HepG2 (cell line): Measurements from ENCODE around the gene BLOC1S1. TPM values are rescaled to one million over a fixed set of nuclear protein-coding genes. Genes with fewer than 3 reads are reported as not detected.

Source experiments
- ATF7 ChIP-seq, 2 experiments: fragments of 450-650 bp in 1 of 2; sonication (generic) in 1 of 2; formaldehyde crosslinking in 1 of 2; IDR thresholded peaks; 2 replicates each; pipeline versions ENCODE4 v1.4.0 to v1.6.1; 2016 to 2020; ENCODE audit warnings: antibody characterized with exemption in 1 of 2, mild to moderate bottlenecking in 1 of 2, missing genetic modification reagents in 1 of 2
- ATF7-NPFF ChIP-seq: sonication (generic); formaldehyde crosslinking; IDR thresholded peaks from 2 replicates; pipeline ENCODE4 v1.8.1; 2023; ENCODE audit warnings: mild to moderate bottlenecking, low read depth, missing genetic modification reagents, moderate library complexity
- CSRNP1 ChIP-seq: sonication (generic); formaldehyde crosslinking; IDR thresholded peaks from 2 replicates; pipeline ENCODE4 v1.8.1; 2023; ENCODE audit warnings: mild to moderate bottlenecking, missing genetic modification reagents
- HNRNPK ChIP-seq: fragments of 200-400 bp; formaldehyde crosslinking; IDR thresholded peaks from 2 replicates; pipeline ENCODE4 v1.6.1; 2018; ENCODE audit warnings: low read length, low read depth, moderate library complexity, mild to moderate bottlenecking; ENCODE audit not compliant: poor library complexity, severe bottlenecking
- KDM3A ChIP-seq: IDR thresholded peaks from 2 replicates; pipeline ENCODE4 v1.6.1; 2018; ENCODE audit warnings: low read depth, missing compliant biosample characterization
- KDM6A ChIP-seq: IDR thresholded peaks from 2 replicates; pipeline ENCODE4 v1.6.1; 2016; ENCODE audit warnings: low read depth
- PRDM10 ChIP-seq: sonication (generic); formaldehyde crosslinking; IDR thresholded peaks from 2 replicates; pipeline ENCODE4 v1.4.0; 2020; ENCODE audit warnings: low read depth, missing genetic modification reagents
- PRPF4 ChIP-seq: fragments of 200-400 bp; formaldehyde crosslinking; IDR thresholded peaks from 2 replicates; pipeline ENCODE4 v1.6.1; 2016; ENCODE audit warnings: low read length, low read depth; ENCODE audit not compliant: poor library complexity, severe bottlenecking
- SOX13 ChIP-seq, 3 experiments: fragments of 450-650 bp in 1 of 3; sonication (generic) in 1 of 3; formaldehyde crosslinking in 1 of 3; IDR thresholded peaks in 2 of 3; conservative IDR thresholded peaks in 1 of 3; 2 replicates each; pipeline versions ENCODE4 v1.5.0 to v1.6.1; 2016 to 2020; ENCODE audit warnings: antibody characterized with exemption in 1 of 3, mild to moderate bottlenecking in 1 of 3, missing compliant biosample characterization in 1 of 3, missing genetic modification reagents in 1 of 3, moderate library complexity in 1 of 3
- TRIM24 ChIP-seq: sonication (generic); formaldehyde crosslinking; IDR thresholded peaks from 2 replicates; pipeline ENCODE4 v1.8.0; 2022; ENCODE audit warnings: mild to moderate bottlenecking, missing genetic modification reagents
- ZBTB10 ChIP-seq: sonication (generic); formaldehyde crosslinking; IDR thresholded peaks from 2 replicates; pipeline ENCODE4 v1.4.0; 2020; ENCODE audit warnings: missing genetic modification reagents, borderline replicate concordance
- ZNF44 ChIP-seq: sonication (generic); formaldehyde crosslinking; IDR thresholded peaks from 2 replicates; pipeline ENCODE4 v1.5.1; 2020; ENCODE audit warnings: mild to moderate bottlenecking, missing genetic modification reagents
- ZNF468 ChIP-seq: sonication (generic); formaldehyde crosslinking; IDR thresholded peaks from 2 replicates; pipeline ENCODE4 v1.8.0; 2022; ENCODE audit warnings: mild to moderate bottlenecking, moderate library complexity, missing genetic modification reagents
- ZNF770 ChIP-seq: sonication (generic); formaldehyde crosslinking; IDR thresholded peaks from 2 replicates; pipeline ENCODE4 v1.5.0; 2020; ENCODE audit warnings: mild to moderate bottlenecking, missing genetic modification reagents
- ZNF775 ChIP-seq: sonication (generic); formaldehyde crosslinking; IDR thresholded peaks from 2 replicates; pipeline ENCODE4 v1.4.0; 2020; ENCODE audit warnings: missing genetic modification reagents, mild to moderate bottlenecking, moderate library complexity, borderline replicate concordance
- ZNF841 ChIP-seq: sonication (generic); formaldehyde crosslinking; IDR thresholded peaks from 2 replicates; pipeline ENCODE4 v1.8.1; 2023; ENCODE audit warnings: missing genetic modification reagents, borderline replicate concordance
- polyA plus RNA-seq, 8 experiments: library from polyadenylated mRNA; depleted of rRNA in 3 of 8; stranded (reverse) in 7 of 8; unstranded in 1 of 8; fragments of >200 nt; fragmentation: Illumina TruSeq in 4 of 8; extraction: Trizol in 4 of 8; gene quantifications; 2 replicates each; pipeline versions ENCODE4 v1.2.1 to v1.2.3, GENCODE V29; 2011 to 2016; ENCODE audit warnings: low read depth in 4 of 8, missing spikeins in 1 of 8, mixed read lengths in 1 of 8; ENCODE audit not compliant: insufficient read depth in 1 of 8
- total RNA-seq, 5 experiments: library from RNA; depleted of rRNA; stranded (reverse); fragments of >200 nt; fragmentation: Illumina TruSeq; extraction: Trizol; gene quantifications; 2 replicates each; pipeline ENCODE4 v1.2.3, GENCODE V29; 2016; ENCODE audit warnings: low read depth in 1 of 5

The BLOC1S1 gene
- total and polyA plus RNA-seq, 2 of the 13 experiments (the other 11 are each of a cell fraction or from before 2014, with no cell fraction given), result 55.1 to 95.3 TPM

- no peak for TF ChIP-seq ZBTB10 (CRISPR knock-in tag)
- TF ChIP-seq KDM6A, result no peak
- no peak for TF ChIP-seq TRIM24
- no peak for TF ChIP-seq ATF7 (IDR thresholded peaks at IDR 0.05)
- no peak for TF ChIP-seq ATF7 (CRISPR knock-in tag; IDR thresholded peaks at IDR 0.05)
- no peak for TF ChIP-seq PRPF4
- TF ChIP-seq SOX13 (IDR thresholded peaks at IDR 0.05), result no peak; the same call in 1 of the 2 replicates
- peak in 1 of 2 experiments; percentile 31; a peak in 1 of 4 replicates for TF ChIP-seq SOX13 (CRISPR knock-in tag; conservative IDR thresholded peaks at IDR 0.05 in 1 of 2, IDR thresholded peaks at IDR 0.05 in 1 of 2)
- TF ChIP-seq PRDM10 (CRISPR knock-in tag), result peak; percentile 67; the same call in 1 of the 2 replicates
- TF ChIP-seq KDM3A (CRISPR knock-in tag), result no peak; the same call in 1 of the 2 replicates
- TF ChIP-seq ATF7-NPFF (CRISPR knock-in tag), result 0 out of 2 replicates have a peak, but pooled peaks have one; percentile 33
- TF ChIP-seq ZNF841 (CRISPR knock-in tag), result no peak
- TF ChIP-seq ZNF44 (CRISPR knock-in tag), result no peak
- TF ChIP-seq ZNF775 (CRISPR knock-in tag), result no peak
- TF ChIP-seq ZNF468 (CRISPR knock-in tag), result no peak
- TF ChIP-seq ZNF770 (CRISPR knock-in tag), result no peak
- TF ChIP-seq HNRNPK, result no peak
- no peak for TF ChIP-seq CSRNP1 (CRISPR knock-in tag)
Measured at GRCh38 chr12:55681142-55682077, 34.4 kb upstream of the BLOC1S1 start (continued).
